A549 treated with dexamethasone at 1 μM for 4 hours (cell line): ENCODE results near the gene HLX. TPM values are rescaled to one million over a fixed set of nuclear protein-coding genes. Genes with fewer than 3 reads are reported as not detected.

Experiments used
- total RNA-seq: library from RNA; stranded (reverse); fragments of 200-300 nt; extraction: Qiagen RNA extraction; gene quantifications from 5 replicates; pipeline ENCODE4 v1.2.3, GENCODE V29; 2022

The HLX gene, protein sequence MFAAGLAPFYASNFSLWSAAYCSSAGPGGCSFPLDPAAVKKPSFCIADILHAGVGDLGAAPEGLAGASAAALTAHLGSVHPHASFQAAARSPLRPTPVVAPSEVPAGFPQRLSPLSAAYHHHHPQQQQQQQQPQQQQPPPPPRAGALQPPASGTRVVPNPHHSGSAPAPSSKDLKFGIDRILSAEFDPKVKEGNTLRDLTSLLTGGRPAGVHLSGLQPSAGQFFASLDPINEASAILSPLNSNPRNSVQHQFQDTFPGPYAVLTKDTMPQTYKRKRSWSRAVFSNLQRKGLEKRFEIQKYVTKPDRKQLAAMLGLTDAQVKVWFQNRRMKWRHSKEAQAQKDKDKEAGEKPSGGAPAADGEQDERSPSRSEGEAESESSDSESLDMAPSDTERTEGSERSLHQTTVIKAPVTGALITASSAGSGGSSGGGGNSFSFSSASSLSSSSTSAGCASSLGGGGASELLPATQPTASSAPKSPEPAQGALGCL
- total RNA-seq = 3.6 to 6.1 TPM (median 4.6 TPM) in 5 replicates

DNA sequence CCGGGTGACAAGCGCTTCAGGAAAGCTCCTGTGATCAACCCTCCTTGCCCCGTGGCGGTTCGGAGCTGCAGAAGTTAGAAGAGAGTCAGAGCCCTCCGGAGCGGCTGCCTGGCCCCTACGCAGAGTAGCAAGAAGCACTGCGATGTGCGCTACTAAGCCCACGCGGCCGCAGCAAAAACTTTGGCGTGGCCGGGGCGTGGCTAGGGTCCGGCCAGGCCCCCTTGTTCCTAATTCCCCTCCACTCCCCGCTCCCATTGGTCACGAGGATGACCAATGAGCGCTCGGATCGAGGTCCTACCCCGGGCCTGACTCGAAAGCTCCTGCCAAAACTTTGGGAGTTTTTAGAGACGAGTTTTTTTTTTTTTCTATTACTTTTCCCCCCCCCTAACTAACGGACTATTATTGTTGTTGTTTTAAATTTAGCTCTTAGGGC lies at the start of gene HLX:
HLX (plus strand) TSS at position 368 of the 433 bp plus-strand sequence. CDS start 415 bp downstream, outside the sequence.

Other genes with a start within 250 kb of the HLX start
- 4.5 to 6.2 TPM (median 5.4 TPM) in 5 replicates for gene C1orf115, start 189.1 kb upstream of the HLX start, total RNA-seq
- gene MTARC2, start 131.1 kb upstream of the HLX start, total RNA-seq = 8.9 to 14.4 TPM (median 10.7 TPM) in 5 replicates
- gene MTARC1, start 92.5 kb upstream of the HLX start, total RNA-seq = 7.4 to 10.1 TPM (median 10.0 TPM) in 5 replicates